GF-D8 (cell line): ENCODE measurements around the gene SCN5A.

ENCODE experiments used
- DNase-seq: peaks from one replicate; lab custom pipeline; 2025; lab: John Stamatoyannopoulos, UW

SCN5A gene

GRCh38 chr3:38541806-38542205 lies 107.7 kb downstream of the SCN5A start:
- no peak for DNase-seq

- no peak for DNase-seq
Measured at GRCh38 chr3:38538773-38539353, 110.6 kb downstream of the SCN5A start.

- DNase-seq = no peak
Measured at GRCh38 chr3:38536671-38537070, 112.8 kb downstream of the SCN5A start.

- no peak for DNase-seq
Measured at GRCh38 chr3:38534604-38535003, 114.9 kb downstream of the SCN5A start.

GRCh38 chr3:38534180-38534579 lies 115.3 kb downstream of the SCN5A start:
- no peak for DNase-seq

- DNase-seq = no peak
Measured at GRCh38 chr3:38533285-38533976, 116.1 kb downstream of the SCN5A start.

GRCh38 chr3:38532529-38532928 lies 117.0 kb downstream of the SCN5A start:
- DNase-seq = no peak

GRCh38 chr3:38528457-38528856 lies 121.0 kb downstream of the SCN5A start:
- no peak for DNase-seq

GRCh38 chr3:38526792-38527191 lies 122.7 kb downstream of the SCN5A start:
- DNase-seq = no peak

- DNase-seq = no peak
Measured at GRCh38 chr3:38524141-38524739, 125.2 kb downstream of the SCN5A start.

GRCh38 chr3:38522002-38522401 lies 127.5 kb downstream of the SCN5A start:
- DNase-seq = no peak

GRCh38 chr3:38521391-38521987 lies 128.0 kb downstream of the SCN5A start:
- no peak for DNase-seq

- no peak for DNase-seq
Measured at GRCh38 chr3:38519651-38520050, 129.8 kb downstream of the SCN5A start.

GRCh38 chr3:38519000-38519399 lies 130.5 kb downstream of the SCN5A start:
- no peak for DNase-seq

- DNase-seq = no peak
Measured at GRCh38 chr3:38516669-38517068, 132.8 kb downstream of the SCN5A start.

- DNase-seq = no peak
Measured at GRCh38 chr3:38515367-38515766, 134.1 kb downstream of the SCN5A start.

GRCh38 chr3:38511546-38511945 lies 137.9 kb downstream of the SCN5A start:
- DNase-seq = no peak

GRCh38 chr3:38510631-38511030 lies 138.9 kb downstream of the SCN5A start:
- no peak for DNase-seq

GRCh38 chr3:38509732-38510131 lies 139.8 kb downstream of the SCN5A start:
- no peak for DNase-seq

- no peak for DNase-seq
Measured at GRCh38 chr3:38507120-38507519, 142.4 kb downstream of the SCN5A start.

- DNase-seq = no peak
Measured at GRCh38 chr3:38500688-38501417, 148.6 kb downstream of the SCN5A start.
